ENCODE results near the gene ARHGAP22.

- TF ChIP-seq CTCF (IDR thresholded peaks at IDR 0.05; ENCODE audit: poor library complexity, severe bottlenecking) (no peak), EP300 (conservative IDR thresholded peaks at IDR 0.05; ENCODE audit: poor library complexity, severe bottlenecking) (no peak)
Measured at GRCh38 chr10:48470893-48471805, 133.7 kb downstream of the ARHGAP22 start.

All from neural cell (in vitro differentiated cells).